ENCODE data around the gene C5orf58.

C5orf58 gene

GRCh38 chr5:170226129-170226615 lies 6.6 kb upstream of the C5orf58 start:
- Histone ChIP-seq H3K9me3 (replicated peaks; ENCODE audit: insufficient read depth, low read length) (no peaks in the 10 kb centered on the region), H3K4me2 (ENCODE audit: low read depth, low read length) (no peak overlapping the region), H3K36me3 (replicated peaks; ENCODE audit: insufficient read depth, low read length) (no peaks in the 10 kb centered on the region), H4K20me1 (ENCODE audit: insufficient read depth, low read length) (no peaks in the 10 kb centered on the region), H3K4me3 (ENCODE audit: low read length) (no peak overlapping the region), H3K27me3 (replicated peaks; ENCODE audit: insufficient read depth, low read length) (no peaks in the 10 kb centered on the region), H3K9ac (ENCODE audit: low read length) (no peak overlapping the region), H3K27ac (ENCODE audit: low read length) (no peak overlapping the region), H3K9me2 (replicated peaks; ENCODE audit: insufficient read depth, low read length) (no peaks in the 10 kb centered on the region), H3K79me2 (ENCODE audit: low read length) (no peaks in the 10 kb centered on the region), H3F3A (ENCODE audit: insufficient read depth, low read length) (no peaks in the 10 kb centered on the region), H3K4me1 (ENCODE audit: low read length) (no peaks in the 10 kb centered on the region), H2AFZ (ENCODE audit: low read length) (no peak overlapping the region)
- DNase-seq, result no peak
- TF ChIP-seq EZH2 (optimal IDR thresholded peaks at IDR 0.05; ENCODE audit: low read depth, low read length) (no peak), EZH2phosphoT487 (IDR thresholded peaks at IDR 0.05; ENCODE audit: low read length) (no peak)
- TF ChIP-seq, protein P1, sequence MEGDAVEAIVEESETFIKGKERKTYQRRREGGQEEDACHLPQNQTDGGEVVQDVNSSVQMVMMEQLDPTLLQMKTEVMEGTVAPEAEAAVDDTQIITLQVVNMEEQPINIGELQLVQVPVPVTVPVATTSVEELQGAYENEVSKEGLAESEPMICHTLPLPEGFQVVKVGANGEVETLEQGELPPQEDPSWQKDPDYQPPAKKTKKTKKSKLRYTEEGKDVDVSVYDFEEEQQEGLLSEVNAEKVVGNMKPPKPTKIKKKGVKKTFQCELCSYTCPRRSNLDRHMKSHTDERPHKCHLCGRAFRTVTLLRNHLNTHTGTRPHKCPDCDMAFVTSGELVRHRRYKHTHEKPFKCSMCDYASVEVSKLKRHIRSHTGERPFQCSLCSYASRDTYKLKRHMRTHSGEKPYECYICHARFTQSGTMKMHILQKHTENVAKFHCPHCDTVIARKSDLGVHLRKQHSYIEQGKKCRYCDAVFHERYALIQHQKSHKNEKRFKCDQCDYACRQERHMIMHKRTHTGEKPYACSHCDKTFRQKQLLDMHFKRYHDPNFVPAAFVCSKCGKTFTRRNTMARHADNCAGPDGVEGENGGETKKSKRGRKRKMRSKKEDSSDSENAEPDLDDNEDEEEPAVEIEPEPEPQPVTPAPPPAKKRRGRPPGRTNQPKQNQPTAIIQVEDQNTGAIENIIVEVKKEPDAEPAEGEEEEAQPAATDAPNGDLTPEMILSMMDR (IDR thresholded peaks at IDR 0.05; ENCODE audit: low read length), result no peak

DNA sequence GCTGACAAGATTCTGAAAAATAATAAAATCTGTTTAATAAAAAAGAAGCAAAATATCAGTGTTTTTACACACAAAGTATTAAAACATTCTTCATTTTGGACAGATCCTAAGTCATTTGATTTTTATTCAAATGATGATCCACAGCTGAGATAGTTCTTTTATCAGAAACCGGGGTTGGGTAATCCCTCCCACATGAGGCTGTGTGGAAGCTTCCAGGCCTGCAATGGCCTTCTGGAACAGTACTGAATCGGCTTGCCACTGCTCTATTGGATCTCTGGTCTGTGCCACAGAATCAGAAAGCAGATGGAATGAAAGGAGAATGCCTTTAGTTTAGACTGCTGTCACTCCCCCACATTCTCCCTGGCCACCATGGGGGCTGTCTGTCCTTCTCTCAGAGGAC lies 6.1 kb upstream of the C5orf58 start:
- Histone ChIP-seq H3K79me2 (ENCODE audit: low read length) (no peaks in the 10 kb centered on the region), H3K9me2 (replicated peaks; ENCODE audit: insufficient read depth, low read length) (no peaks in the 10 kb centered on the region), H3K4me2 (ENCODE audit: low read depth, low read length) (no peak overlapping the region), H3K4me1 (ENCODE audit: low read length) (no peaks in the 10 kb centered on the region), H3K27ac (ENCODE audit: low read length) (no peak overlapping the region), H3K9ac (ENCODE audit: low read length) (no peak overlapping the region), H4K20me1 (ENCODE audit: insufficient read depth, low read length) (no peaks in the 10 kb centered on the region), H3K27me3 (replicated peaks; ENCODE audit: insufficient read depth, low read length) (no peaks in the 10 kb centered on the region), H3K4me3 (ENCODE audit: low read length) (no peak overlapping the region), H3K9me3 (replicated peaks; ENCODE audit: insufficient read depth, low read length) (no peaks in the 10 kb centered on the region), H3K36me3 (replicated peaks; ENCODE audit: insufficient read depth, low read length) (no peaks in the 10 kb centered on the region), H3F3A (ENCODE audit: insufficient read depth, low read length) (no peaks in the 10 kb centered on the region), H2AFZ (ENCODE audit: low read length) (no peak overlapping the region)
- no peak for DNase-seq
- TF ChIP-seq, protein P1 (IDR thresholded peaks at IDR 0.05; ENCODE audit: low read length), result no peak
- TF ChIP-seq EZH2 (optimal IDR thresholded peaks at IDR 0.05; ENCODE audit: low read depth, low read length), result no peak
- no peak for TF ChIP-seq EZH2phosphoT487 (IDR thresholded peaks at IDR 0.05; ENCODE audit: low read length)

- no peak overlapping the region for H3K4me3 ChIP-seq (ENCODE audit: low read length)
- no peaks in the 10 kb centered on the region for H3K27me3 ChIP-seq (replicated peaks; ENCODE audit: insufficient read depth, low read length)
- no peaks in the 10 kb centered on the region for H3K9me3 ChIP-seq (replicated peaks; ENCODE audit: insufficient read depth, low read length)
- DNase-seq, result no peak
- no peak overlapping the region for H2AFZ ChIP-seq (ENCODE audit: low read length)
- H3K79me2 ChIP-seq (ENCODE audit: low read length), result no peaks in the 10 kb centered on the region
- H4K20me1 ChIP-seq (ENCODE audit: insufficient read depth, low read length), result no peaks in the 10 kb centered on the region
- TF ChIP-seq, protein P1 (IDR thresholded peaks at IDR 0.05; ENCODE audit: low read length), result no peak
- no peak for TF ChIP-seq EZH2 (optimal IDR thresholded peaks at IDR 0.05; ENCODE audit: low read depth, low read length)
- no peak overlapping the region for H3K9ac ChIP-seq (ENCODE audit: low read length)
- H3K36me3 ChIP-seq (replicated peaks; ENCODE audit: insufficient read depth, low read length), result no peaks in the 10 kb centered on the region
- H3K4me2 ChIP-seq (ENCODE audit: low read depth, low read length), result no peak overlapping the region
- no peaks in the 10 kb centered on the region for H3F3A ChIP-seq (ENCODE audit: insufficient read depth, low read length)
- no peaks in the 10 kb centered on the region for H3K4me1 ChIP-seq (ENCODE audit: low read length)
- no peaks in the 10 kb centered on the region for H3K9me2 ChIP-seq (replicated peaks; ENCODE audit: insufficient read depth, low read length)
- no peak overlapping the region for H3K27ac ChIP-seq (ENCODE audit: low read length)
Measured at GRCh38 chr5:170228762-170229435, 3.9 kb upstream of the C5orf58 start.
